Stomach (tissue), 9 donors: Measurements from ENCODE around the gene CLEC2D. TPM values are rescaled to one million over a fixed set of nuclear protein-coding genes. Genes with fewer than 3 reads are reported as not detected.
"Not testable (repeated sequence)": the region's sequence is repeated elsewhere in the genome, so short reads cannot be mapped to it uniquely, and the experiment has no call there.

Experiments used
- DNase-seq, 2 donors: peaks; one replicate each; pipeline versions ENCODE4 v3.0.0 to v3.0.0-alpha.2; 2013 to 2019
- H3K27ac ChIP-seq, 5 donors: fragments of 200-600 bp in 4 of 5; sonication (generic) in 4 of 5; one replicate each; pipeline ENCODE4 v1.5.1; 2013 to 2019; ENCODE audit warnings: mild to moderate bottlenecking in 1 of 5, moderate library complexity in 1 of 5
- H3K27me3 ChIP-seq, 3 donors: fragments of 200-600 bp; sonication (generic); one replicate each; pipeline ENCODE4 v1.5.1; 2017 to 2019; ENCODE audit warnings: mixed run types in 1 of 3
- H3K36me3 ChIP-seq, 4 donors: fragments of 200-600 bp; sonication (generic); 1 replicate in 3 of 4; 2 replicates in 1 of 4; pipeline ENCODE4 v1.5.1; 2016 to 2019
- H3K4me1 ChIP-seq, 4 donors: fragments of 200-600 bp; sonication (generic); one replicate each; pipeline ENCODE4 v1.5.1; 2016 to 2019
- H3K4me3 ChIP-seq, 4 donors: fragments of 200-600 bp; sonication (generic) in 3 of 4; one replicate each; pipeline ENCODE4 v1.5.1; 2016 to 2019; ENCODE audit warnings: mild to moderate bottlenecking in 1 of 4
- H3K9me3 ChIP-seq, 4 donors: fragments of 200-600 bp; sonication (generic); one replicate each; pipeline ENCODE4 v1.5.1; 2016 to 2019
- CTCF ChIP-seq, 7 experiments: fragments of 450-650 bp in 4 of 7; fragments of 200-600 bp in 3 of 7; sonication (generic) in 3 of 7; IDR thresholded peaks; one replicate each; pipeline ENCODE4 v1.5.1; 2016 to 2019; ENCODE audit warnings: antibody characterized with exemption in 7 of 7, control low read depth in 2 of 7, mild to moderate bottlenecking in 1 of 7
- EP300 ChIP-seq: sonication (generic); formaldehyde crosslinking; IDR thresholded peaks from one replicate; pipeline ENCODE4 v1.6.1; 2017; ENCODE audit warnings: antibody characterized with exemption
- POLR2A ChIP-seq, 4 donors: fragments of 450-650 bp; IDR thresholded peaks; one replicate each; pipeline ENCODE4 v1.6.1; 2016; ENCODE audit warnings: antibody characterized with exemption in 4 of 4, control low read depth in 2 of 4, mild to moderate bottlenecking in 1 of 4, moderate library complexity in 1 of 4
- POLR2AphosphoS5 ChIP-seq, 3 donors: sonication (generic); formaldehyde crosslinking; IDR thresholded peaks; one replicate each; pipeline ENCODE4 v1.6.1; 2016; ENCODE audit warnings: antibody characterized with exemption in 3 of 3
- WGBS, 5 donors: extraction: QIAGEN DNeasy Blood & Tissue Kit in 3 of 5; methylation state at CpG; one replicate each; pipeline versions ENCODE4 v1.1.5 to v1.1.7; 2013 to 2018; 5-methylcytosine and 5-hydroxymethylcytosine counted together
- intact Hi-C: fragments of 100-400 bp; cut with DNase I; formaldehyde crosslinking; loops from one replicate; pipeline ENCODE4 v1.15.1; 2023; ENCODE audit warnings: low total_unique reads
- polyA plus RNA-seq, 3 donors: library from polyadenylated mRNA; stranded (reverse); fragments of 200-250 nt; gene quantifications; one replicate each; pipeline ENCODE4 v1.2.3, GENCODE V29; 2013
- total RNA-seq, 5 donors: library from RNA; depleted of rRNA; stranded (reverse); fragments of >200 nt; gene quantifications; one replicate each; pipeline versions ENCODE4 v1.1.0 to v1.2.3, GENCODE V29; 2014 to 2016
- donor health status: healthy with polysubstance abuse.
- donor health status: Bipolar disorder and iron deficiency.
- donor health status: healthy.

Gene CLEC2D
- total and polyA plus RNA-seq, 8 donors: 2.2 to 90.2 (median 21.1) TPM; not detected in 1

DNA sequence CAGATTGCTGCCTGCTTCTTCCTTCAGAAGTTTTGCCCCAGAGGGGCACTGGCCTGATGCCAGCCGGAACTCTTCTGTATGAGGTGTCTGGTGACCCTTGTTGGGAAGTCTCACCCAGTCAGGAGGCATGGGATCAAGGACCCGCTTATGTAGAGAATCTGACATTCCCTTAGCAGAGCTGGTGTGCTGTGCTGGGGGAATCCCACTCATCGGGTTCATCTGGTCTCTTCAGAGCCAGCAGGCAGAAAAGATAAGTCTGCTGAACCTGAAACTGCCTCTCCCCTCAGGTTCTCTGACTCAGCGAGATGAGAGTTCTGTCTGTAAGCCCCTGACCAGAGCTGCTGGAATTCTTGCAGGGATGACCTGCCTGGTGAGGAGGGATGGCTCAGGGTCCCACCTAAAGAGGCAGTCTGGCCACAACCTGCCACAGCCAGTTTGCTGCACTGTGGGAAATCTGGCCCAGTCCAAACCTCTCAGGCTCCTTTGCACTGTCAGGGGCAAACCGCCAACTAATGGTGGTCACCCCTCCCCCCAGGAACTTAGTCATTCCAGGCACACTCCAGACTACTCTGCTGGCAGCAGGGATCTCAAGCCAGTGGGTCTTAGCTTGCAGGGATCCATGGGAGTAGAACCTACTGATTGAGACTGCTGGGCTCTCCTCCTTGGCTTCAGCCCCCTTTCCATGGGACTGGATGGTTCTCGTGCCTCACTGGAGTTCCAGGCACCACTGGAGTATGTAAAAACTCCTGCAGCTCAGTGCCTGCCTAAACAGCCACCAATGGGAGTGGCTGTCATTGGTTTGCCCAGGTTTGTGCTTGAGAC is 4.1 kb downstream of the CLEC2D start:
- Histone ChIP-seq H3K36me3 (peaks cover 0 to 3% (median 0%) of the 10 kb centered on the region in 4 donors), H3K27ac (peak overlapping the region in 4 of 5 donors; percentile 14 to 68 (median 52)), H3K4me3 (peak overlapping the region in 1 of 4 donors; percentile 2), H3K27me3 (no peaks in the 10 kb centered on the region), H3K4me1 (peaks cover 4 to 11% (median 8%) of the 10 kb centered on the region in 4 donors), H3K9me3 (no peaks in the 10 kb centered on the region)
- intact Hi-C loops: no loop called here
- TF ChIP-seq CTCF (IDR thresholded peaks at IDR 0.05): no peak
- no peak for TF ChIP-seq EP300
- no peak for TF ChIP-seq POLR2A (IDR thresholded peaks at IDR 0.05)
- TF ChIP-seq POLR2AphosphoS5 (IDR thresholded peaks at IDR 0.05): no peak
- WGBS, 5 donors: 52 to 82% (median 65%) methylated on average over 5 to 6 of the region's 6 CpGs
- DNase-seq: peak in 1 of 2 donors; percentile 60

DNA sequence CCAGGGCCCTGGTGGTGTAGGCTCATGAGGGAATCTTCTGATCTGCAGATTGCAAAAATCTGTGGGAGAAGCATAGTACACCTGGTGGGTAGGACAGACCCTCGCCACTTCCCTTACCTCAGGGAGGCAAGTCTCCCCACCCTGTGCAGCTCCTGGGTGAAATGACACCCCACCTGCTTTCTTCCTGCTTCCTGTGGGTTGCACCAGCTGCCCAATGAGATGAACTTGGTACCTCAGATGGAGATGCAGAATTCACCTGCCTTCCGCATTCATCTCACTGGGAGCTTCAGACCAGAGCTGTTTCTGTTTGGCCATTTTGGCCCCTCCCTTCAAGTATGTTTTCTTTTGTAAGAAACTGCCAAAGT is 4.7 kb downstream of the CLEC2D start:
- Histone ChIP-seq H3K36me3 (peaks cover 0 to 3% (median 0%) of the 10 kb centered on the region in 4 donors), H3K9me3 (no peaks in the 10 kb centered on the region), H3K27ac (peak overlapping the region in 4 of 5 donors; percentile 14 to 68 (median 52)), H3K4me1 (peaks cover 4 to 11% (median 8%) of the 10 kb centered on the region in 4 donors), H3K27me3 (no peaks in the 10 kb centered on the region), H3K4me3 (peak overlapping the region in 1 of 4 donors; percentile 2)
- TF ChIP-seq POLR2A (IDR thresholded peaks at IDR 0.05): no peak
- no peak for TF ChIP-seq POLR2AphosphoS5 (IDR thresholded peaks at IDR 0.05)
- TF ChIP-seq CTCF (IDR thresholded peaks at IDR 0.05): no peak
- no peak for TF ChIP-seq EP300
- peak in 1 of 2 donors; percentile 17 for DNase-seq
- WGBS, 5 donors: 72 to 90% (median 88%) methylated on average over 2 of the region's 2 CpGs
- intact Hi-C loops: no loop called here

GRCh38 chr12:9682508-9682907 is 13.0 kb downstream of the CLEC2D start:
- H3K27me3 ChIP-seq, H3K4me3 ChIP-seq, H3K27ac ChIP-seq, intact Hi-C loops, H3K4me1 ChIP-seq, H3K9me3 ChIP-seq, DNase-seq: not testable (repeated sequence)
- peaks cover 3 to 39% (median 29%) of the 10 kb centered on the region in 4 donors for H3K36me3 ChIP-seq
- WGBS, 5 donors: 95 to 99% (median 98%) methylated on average over 4 of the region's 4 CpGs

- peaks cover 3 to 43% (median 31%) of the 10 kb centered on the region in 4 donors for H3K36me3 ChIP-seq
- H3K4me3 ChIP-seq, intact Hi-C loops, H3K9me3 ChIP-seq, DNase-seq, H3K27ac ChIP-seq, H3K4me1 ChIP-seq, H3K27me3 ChIP-seq: not testable (repeated sequence)
- 91 to 97% (median 94%) methylated on average over 2 of the region's 2 CpGs for WGBS, 5 donors
Measured at GRCh38 chr12:9682949-9683348, 13.4 kb downstream of the CLEC2D start.

GRCh38 chr12:9685366-9685765 is 15.9 kb downstream of the CLEC2D start:
- DNase-seq, intact Hi-C loops, H3K27me3 ChIP-seq, H3K9me3 ChIP-seq, H3K27ac ChIP-seq, H3K4me1 ChIP-seq, H3K4me3 ChIP-seq: not testable (repeated sequence)
- peaks cover 3 to 62% (median 48%) of the 10 kb centered on the region in 4 donors for H3K36me3 ChIP-seq
- WGBS, 5 donors: 51 to 81% (median 66%) methylated on average over 5 of the region's 5 CpGs

GRCh38 chr12:9685915-9686314 is 16.4 kb downstream of the CLEC2D start:
- no peak for DNase-seq
- WGBS, 5 donors: 79 to 92% (median 87%) methylated on average over 4 of the region's 4 CpGs
- no peak overlapping the region for H3K27ac ChIP-seq
- H3K4me1 ChIP-seq: no peaks in the 10 kb centered on the region
- H3K27me3 ChIP-seq: no peaks in the 10 kb centered on the region
- TF ChIP-seq POLR2A (IDR thresholded peaks at IDR 0.05) (no peak), CTCF (IDR thresholded peaks at IDR 0.05) (no peak), EP300 (no peak), POLR2AphosphoS5 (IDR thresholded peaks at IDR 0.05) (no peak)
- H3K36me3 ChIP-seq: peaks cover 3 to 62% (median 47%) of the 10 kb centered on the region in 4 donors
- intact Hi-C loops: no loop called here
- H3K4me3 ChIP-seq: no peak overlapping the region
- H3K9me3 ChIP-seq: peaks cover 0 to 7% (median 0%) of the 10 kb centered on the region in 4 donors
